NCI-H1105 (cell line): ENCODE results near the gene CNNM3.

Source experiments
- DNase-seq: peaks from one replicate; lab custom pipeline; 2025; lab: John Stamatoyannopoulos, UW

CNNM3 gene

GRCh38 chr2:96816836-96817702 is 1.0 kb downstream of the CNNM3 start:
- no peak for DNase-seq

DNA sequence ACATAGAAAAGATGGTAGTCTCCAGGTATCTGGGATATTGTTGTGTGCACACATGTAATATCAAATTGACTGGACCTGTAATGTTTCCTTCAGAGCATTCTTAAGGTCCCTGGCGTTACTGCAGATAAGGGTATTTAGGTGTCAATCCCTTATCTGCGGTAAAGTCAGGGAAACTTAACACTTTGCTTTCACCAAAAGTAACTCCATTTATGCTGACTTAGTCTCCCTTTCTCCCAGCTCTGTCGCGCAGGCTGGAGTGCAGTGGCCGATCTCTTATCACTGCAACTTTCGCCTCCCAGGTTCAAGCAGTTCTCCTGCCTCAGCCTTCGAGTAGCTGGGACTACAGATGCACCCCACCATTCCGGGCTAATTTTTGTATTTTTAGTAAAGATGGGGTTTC is 1.8 kb downstream of the CNNM3 start:
- DNase-seq: no peak

GRCh38 chr2:96819128-96819875 is 3.2 kb downstream of the CNNM3 start:
- DNase-seq: no peak

DNA sequence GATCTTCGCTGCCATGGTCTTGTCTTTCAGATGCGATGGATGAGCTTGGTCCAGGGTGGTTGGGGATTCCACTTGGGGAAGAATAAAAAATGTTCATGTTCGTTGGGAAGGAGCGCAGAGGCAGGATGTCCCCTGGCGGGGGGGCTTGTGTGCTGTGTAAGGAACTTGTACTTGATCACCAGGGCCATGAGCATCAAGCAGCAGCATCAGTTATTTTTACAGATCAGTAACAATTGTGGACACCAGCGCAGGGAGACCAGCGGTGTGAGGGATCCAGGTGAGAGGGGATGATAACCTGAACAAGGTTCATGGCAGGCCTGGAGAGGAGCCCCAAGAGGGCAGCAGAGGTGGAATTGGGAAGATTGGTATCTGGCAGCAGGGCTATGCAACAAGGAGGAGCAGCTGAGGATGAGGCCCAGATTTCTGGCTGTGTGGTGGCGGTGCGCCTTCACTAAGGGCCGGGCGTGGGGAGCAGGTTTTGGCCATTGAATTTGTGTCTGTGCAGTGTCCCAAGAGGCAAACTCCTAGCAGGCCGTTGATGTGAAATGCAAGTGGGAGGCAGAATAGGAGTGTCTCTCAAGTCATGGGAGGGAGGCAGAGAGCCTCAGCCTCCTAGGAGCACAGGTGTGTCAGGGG is 3.9 kb downstream of the CNNM3 start:
- DNase-seq: no peak

GRCh38 chr2:96821113-96821675 is 5.1 kb downstream of the CNNM3 start:
- DNase-seq: no peak

DNA sequence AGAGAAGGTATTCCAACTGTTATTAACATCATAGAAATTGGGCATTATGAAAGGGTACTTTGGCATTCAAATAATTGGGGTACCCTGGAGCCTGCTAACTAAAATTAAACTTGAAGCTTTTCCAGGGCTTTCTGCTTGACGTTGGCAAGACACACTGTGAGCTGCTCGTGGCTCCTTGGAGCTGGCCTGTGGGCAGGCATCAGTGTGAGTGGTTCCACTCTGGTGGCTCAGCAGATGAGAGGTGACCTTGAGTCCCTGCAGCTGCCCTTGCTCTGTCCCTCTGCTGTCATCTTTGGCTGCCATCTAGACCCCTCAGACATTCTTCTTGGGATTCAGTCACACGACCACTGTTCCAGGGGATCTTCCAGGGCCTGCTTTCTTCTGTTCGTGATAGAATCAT is 6.7 kb downstream of the CNNM3 start:
- no peak for DNase-seq

- DNase-seq: no peak
Measured at GRCh38 chr2:96823198-96823597, 7.1 kb downstream of the CNNM3 start.

- DNase-seq: no peak
Measured at GRCh38 chr2:96824079-96824870, 8.2 kb downstream of the CNNM3 start.

- no peak for DNase-seq
Measured at GRCh38 chr2:96825057-96825456, 9.0 kb downstream of the CNNM3 start.

GRCh38 chr2:96826546-96827278 is 10.6 kb downstream of the CNNM3 start:
- DNase-seq: no peak

- DNase-seq: no peak
Measured at GRCh38 chr2:96828436-96828835, 12.4 kb downstream of the CNNM3 start.

DNA sequence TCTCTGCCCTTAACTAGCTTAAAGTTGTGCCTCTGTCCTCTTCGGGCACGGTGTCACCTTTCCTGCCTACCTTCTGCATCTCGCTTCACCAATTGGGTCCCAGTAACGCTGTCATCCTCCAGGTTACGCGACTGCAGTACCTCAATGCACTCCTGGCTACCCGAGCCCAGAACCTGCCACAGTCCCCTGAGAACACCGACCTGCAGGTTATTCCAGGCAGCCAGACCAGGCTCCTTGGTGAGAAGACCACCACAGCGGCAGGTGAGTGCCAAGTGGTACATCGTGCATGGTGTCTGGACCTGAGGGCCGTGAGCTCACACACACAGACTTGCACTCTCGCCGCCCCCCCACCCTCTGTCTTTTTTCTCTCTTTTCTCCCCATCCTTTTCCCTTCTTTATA is 12.8 kb downstream of the CNNM3 start:
- DNase-seq: no peak

GRCh38 chr2:96830044-96830562 is 14.0 kb downstream of the CNNM3 start:
- DNase-seq: no peak

DNA sequence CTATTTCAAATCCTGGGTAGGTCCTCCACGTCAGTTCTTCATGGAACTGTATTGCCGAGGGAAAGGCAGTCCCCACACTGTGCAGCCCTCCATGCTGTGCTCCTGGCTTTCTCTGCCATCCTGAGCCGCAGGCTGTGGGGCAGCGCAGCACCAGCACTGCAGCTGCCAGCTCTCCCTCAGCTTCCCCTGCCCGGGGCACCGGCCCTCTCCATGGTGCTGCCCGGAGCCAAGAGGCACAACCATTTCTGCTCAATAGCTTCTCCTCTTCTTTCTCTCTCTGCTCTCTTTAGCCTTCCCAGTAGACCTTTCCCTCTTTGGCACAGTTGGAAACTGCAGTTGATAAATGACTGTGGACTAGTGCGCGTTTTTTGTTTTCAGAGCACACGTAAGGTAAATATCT is 15.6 kb downstream of the CNNM3 start:
- no peak for DNase-seq

DNA sequence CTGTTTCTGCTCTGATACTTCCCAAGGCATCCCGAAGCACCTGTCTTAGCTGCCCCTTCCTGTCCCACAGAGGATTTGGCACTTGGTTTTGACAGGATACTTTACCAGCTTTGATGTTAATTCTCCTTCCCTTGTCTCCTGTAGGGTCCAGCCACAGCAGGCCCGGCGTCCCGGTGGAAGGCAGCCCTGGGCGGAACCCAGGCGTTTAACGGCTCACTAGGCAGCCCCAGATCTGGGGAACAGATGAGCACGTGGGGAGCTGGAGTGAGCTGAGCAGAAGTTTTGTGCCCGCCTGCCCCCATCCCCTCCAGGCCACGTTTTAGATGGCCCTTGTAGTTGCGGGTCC is 16.3 kb downstream of the CNNM3 start:
- no peak for DNase-seq

- DNase-seq: peak; percentile 90
Measured at GRCh38 chr2:96832754-96833507, 16.9 kb downstream of the CNNM3 start.

GRCh38 chr2:96835830-96836229 is 19.8 kb downstream of the CNNM3 start:
- DNase-seq: no peak

DNA sequence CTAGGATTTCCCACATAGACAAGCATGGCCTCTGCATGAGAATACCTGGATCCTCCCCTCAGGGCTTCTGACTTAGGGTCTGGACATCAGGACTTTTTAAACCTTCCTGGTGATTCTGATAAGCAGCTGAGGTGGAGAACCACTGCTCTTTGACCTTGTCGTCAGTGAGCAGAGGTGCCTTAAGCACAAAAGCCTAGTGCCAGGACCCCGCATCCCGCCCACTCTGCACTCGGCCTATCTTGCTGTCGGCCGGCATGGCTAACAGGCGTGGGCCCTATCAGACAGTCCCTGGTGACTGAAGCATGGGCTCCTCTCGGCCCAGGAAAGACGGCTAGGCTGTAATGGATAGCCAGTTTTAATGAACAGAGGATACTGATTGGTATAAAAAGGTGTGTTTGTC is 21.5 kb downstream of the CNNM3 start:
- DNase-seq: no peak

- no peak for DNase-seq
Measured at GRCh38 chr2:96838345-96839292, 22.6 kb downstream of the CNNM3 start.
